ENCODE results near the gene RBMXL2.

DNA sequence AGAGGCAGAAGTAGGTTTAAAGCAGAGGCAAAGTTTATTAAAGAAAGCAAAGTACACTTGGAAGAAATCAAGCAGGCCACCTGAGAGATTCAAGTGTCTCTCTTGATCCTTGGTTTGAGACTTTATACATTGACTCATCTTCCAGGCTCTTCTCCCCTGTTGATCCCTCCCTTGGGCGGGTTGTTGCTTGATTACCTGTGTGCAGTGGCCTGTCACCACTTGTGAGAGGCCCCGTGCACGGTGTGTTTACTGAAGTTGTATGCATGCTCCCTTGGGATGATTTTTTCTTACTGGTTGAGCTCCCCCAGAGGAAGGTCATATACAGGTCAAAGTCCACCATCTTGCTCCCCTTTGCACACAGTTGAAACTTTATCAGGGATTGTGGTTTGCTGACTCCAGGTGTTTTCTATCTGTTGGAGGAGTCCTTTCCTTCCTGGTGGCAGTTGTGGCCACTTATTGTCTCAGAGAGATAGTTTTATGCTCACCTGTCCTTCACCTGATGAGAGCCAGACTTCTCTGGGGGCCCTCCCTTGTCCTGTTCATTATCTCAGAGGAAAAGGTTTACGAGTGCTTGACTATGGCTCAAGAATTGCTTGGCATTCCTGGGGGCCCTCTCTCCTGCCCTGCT, 16.3 kb upstream of the RBMXL2 start:
- TF ChIP-seq EZH2 (IDR thresholded peaks at IDR 0.05; ENCODE audit: low read length), result no peak
- TF ChIP-seq, protein P1, sequence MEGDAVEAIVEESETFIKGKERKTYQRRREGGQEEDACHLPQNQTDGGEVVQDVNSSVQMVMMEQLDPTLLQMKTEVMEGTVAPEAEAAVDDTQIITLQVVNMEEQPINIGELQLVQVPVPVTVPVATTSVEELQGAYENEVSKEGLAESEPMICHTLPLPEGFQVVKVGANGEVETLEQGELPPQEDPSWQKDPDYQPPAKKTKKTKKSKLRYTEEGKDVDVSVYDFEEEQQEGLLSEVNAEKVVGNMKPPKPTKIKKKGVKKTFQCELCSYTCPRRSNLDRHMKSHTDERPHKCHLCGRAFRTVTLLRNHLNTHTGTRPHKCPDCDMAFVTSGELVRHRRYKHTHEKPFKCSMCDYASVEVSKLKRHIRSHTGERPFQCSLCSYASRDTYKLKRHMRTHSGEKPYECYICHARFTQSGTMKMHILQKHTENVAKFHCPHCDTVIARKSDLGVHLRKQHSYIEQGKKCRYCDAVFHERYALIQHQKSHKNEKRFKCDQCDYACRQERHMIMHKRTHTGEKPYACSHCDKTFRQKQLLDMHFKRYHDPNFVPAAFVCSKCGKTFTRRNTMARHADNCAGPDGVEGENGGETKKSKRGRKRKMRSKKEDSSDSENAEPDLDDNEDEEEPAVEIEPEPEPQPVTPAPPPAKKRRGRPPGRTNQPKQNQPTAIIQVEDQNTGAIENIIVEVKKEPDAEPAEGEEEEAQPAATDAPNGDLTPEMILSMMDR (optimal IDR thresholded peaks at IDR 0.05 in 1 of 3, IDR thresholded peaks at IDR 0.05 in 1 of 3, conservative IDR thresholded peaks at IDR 0.05 in 1 of 3; ENCODE audit: extremely low read depth in 1 of 3, insufficient read depth in 2 of 3, low read length in 3 of 3), result no peak
